SH-SY5Y (cell line): Measurements from ENCODE around the gene MTO1.

ENCODE experiments used
- GATA2 ChIP-seq: IDR thresholded peaks from 2 replicates; pipeline ENCODE4 v1.6.1; 2011; ENCODE audit warnings: mild to moderate bottlenecking, low read depth, low read length
- GATA3 ChIP-seq: IDR thresholded peaks from 2 replicates; pipeline ENCODE4 v1.6.1; 2011; ENCODE audit warnings: low read depth, mild to moderate bottlenecking, low read length, moderate library complexity

Gene MTO1

GRCh38 chr6:73461537-73462350, at the start of gene MTO1:
Gene MTO1 (plus strand): TSS chr6:73461737. CDS start chr6:73461855, 118 bp downstream.
- TF ChIP-seq GATA3 (no peak), GATA2 (no peak)

- TF ChIP-seq GATA3 (no peak), GATA2 (no peak)
Measured at GRCh38 chr6:73413102-73413501, 48.4 kb upstream of the MTO1 start.

GRCh38 chr6:73418081-73418741, 43.3 kb upstream of the MTO1 start:
- TF ChIP-seq GATA2 (no peak), GATA3 (no peak)

- TF ChIP-seq GATA2 (no peak), GATA3 (no peak)
Measured at GRCh38 chr6:73421534-73421933, 40.0 kb upstream of the MTO1 start.

- no peak for TF ChIP-seq GATA2
Measured at GRCh38 chr6:73435236-73435635, 26.3 kb upstream of the MTO1 start.

GRCh38 chr6:73443555-73443954, 18.0 kb upstream of the MTO1 start:
- TF ChIP-seq GATA2 (no peak), GATA3 (no peak)

GRCh38 chr6:73451223-73452106, 10.1 kb upstream of the MTO1 start:
- TF ChIP-seq GATA2 (no peak), GATA3 (no peak)

GRCh38 chr6:73452107-73452461, 9.5 kb upstream of the MTO1 start, which contains the start of gene CGAS:
Gene CGAS (minus strand): TSS chr6:73452297. CDS start chr6:73452181, 116 bp downstream.
- TF ChIP-seq GATA2, result no peak
- TF ChIP-seq GATA3, result no peak

GRCh38 chr6:73455865-73456629, 5.5 kb upstream of the MTO1 start:
- TF ChIP-seq GATA2, result no peak

- TF ChIP-seq GATA2 (no peak), GATA3 (no peak)
Measured at GRCh38 chr6:73460056-73460455, 1.5 kb upstream of the MTO1 start.

- TF ChIP-seq GATA3 (no peak), GATA2 (no peak)
Measured at GRCh38 chr6:73471686-73472290, 10.3 kb downstream of the MTO1 start.

GRCh38 chr6:73476723-73477122, 15.2 kb downstream of the MTO1 start:
- no peak for TF ChIP-seq GATA3

- TF ChIP-seq GATA2 (no peak), GATA3 (no peak)
Measured at GRCh38 chr6:73477407-73477806, 15.9 kb downstream of the MTO1 start.
